GM21717 (cell line): ENCODE results near the gene RHOBTB3.
"Not testable (repeated sequence)": the region's sequence is repeated elsewhere in the genome, so short reads cannot be mapped to it uniquely, and the experiment has no call there.

Source experiments
- ATAC-seq: cut with Tn5 transposase; IDR thresholded peaks from one replicate; pipeline ENCODE4 v1.9.1; 2021; ENCODE audit warnings: mild to moderate bottlenecking, moderate library complexity; ENCODE audit not compliant: unreplicated experiment

The RHOBTB3 gene

DNA sequence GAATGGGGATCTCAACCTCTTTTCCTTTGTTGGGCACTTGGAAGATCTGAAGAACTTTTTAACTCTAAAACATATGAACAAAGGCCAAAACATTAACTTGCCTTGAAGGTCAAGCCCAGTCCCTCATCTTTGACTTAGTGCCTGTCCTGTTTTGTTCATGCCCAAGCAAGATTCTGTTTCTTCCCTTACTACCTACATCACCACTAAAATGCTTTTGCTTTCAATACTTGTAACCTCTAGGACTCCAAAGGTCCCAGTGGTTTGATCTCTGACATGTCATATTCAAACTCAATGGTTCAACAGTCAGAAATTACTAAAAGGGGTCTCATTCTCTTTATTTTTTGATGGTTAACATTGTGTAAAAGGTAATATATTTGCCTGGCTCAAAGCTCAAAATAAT lies 67.4 kb downstream of the RHOBTB3 start:
- ATAC-seq: no peak

DNA sequence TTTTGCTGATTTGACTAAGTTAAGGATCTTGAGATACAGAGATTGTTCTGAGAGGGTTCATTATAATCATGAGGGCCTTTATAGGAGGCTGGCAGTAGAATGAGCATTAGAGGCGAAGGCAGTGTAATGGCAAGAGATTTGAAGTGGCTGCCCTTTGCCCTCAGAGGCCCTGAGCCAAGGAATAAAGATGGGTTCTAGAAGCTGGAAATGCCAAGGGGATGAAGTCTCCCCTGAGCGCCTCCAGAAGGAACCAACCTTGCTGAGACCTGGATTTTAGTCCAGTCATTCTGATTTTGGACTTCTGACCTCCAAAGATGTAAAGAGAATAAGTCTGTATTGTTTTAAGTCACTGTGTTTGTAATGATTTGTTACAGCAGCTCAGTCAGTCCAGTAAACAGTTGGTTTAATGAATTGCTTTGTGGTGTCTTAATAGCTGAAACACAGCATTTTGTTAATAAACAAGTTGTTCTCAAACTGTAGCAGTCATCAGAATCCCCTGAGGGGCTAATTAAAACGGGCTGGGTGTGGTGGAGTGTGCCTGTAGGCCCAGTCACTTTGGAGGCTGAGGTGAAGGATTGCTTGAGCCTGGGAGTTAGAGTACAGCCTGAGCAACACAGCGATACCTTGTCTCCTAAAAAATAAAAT lies 68.2 kb downstream of the RHOBTB3 start:
- ATAC-seq: no peak

DNA sequence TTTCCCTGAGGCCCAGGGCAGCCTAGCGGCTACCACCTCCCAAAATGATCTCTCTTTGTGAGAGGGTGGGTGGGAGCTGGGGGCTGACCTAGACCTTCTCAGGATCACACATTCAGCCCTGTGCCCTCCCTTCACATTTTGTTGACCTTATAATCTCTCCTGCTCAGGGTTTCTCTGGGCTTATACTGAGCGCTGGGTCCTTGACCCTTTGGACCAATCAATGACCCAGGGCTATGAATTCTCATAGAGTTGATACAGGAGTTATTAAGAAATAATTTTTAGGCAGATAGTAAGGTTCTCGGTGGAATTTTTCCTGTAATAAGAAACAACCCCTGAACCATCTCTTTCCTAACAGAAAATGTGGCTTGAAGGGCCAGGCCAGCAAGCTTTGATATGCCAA lies 69.4 kb downstream of the RHOBTB3 start:
- no peak for ATAC-seq

GRCh38 chr5:95801532-95801931 lies 70.4 kb downstream of the RHOBTB3 start:
- ATAC-seq: no peak

DNA sequence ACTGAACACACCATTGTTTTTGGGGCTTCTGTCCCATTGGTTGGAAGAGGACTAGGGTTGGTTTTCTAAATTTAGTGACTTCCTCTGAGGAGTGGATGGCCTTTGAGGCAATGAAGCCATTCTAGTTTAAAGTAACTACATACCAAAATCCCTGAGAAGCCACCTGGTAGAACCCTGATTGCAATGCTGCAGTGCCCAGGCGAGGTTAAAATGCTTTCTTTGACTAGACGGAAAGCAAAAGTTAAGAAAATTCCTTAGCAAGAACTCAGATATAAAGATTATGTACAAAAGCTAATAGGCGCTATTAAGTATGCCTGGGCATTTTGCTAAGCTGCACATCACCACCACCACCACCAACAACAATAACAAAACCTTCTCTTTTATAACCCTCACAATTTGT lies 70.8 kb downstream of the RHOBTB3 start:
- ATAC-seq: no peak

GRCh38 chr5:95803271-95804148 lies 72.4 kb downstream of the RHOBTB3 start:
- ATAC-seq: no peak

DNA sequence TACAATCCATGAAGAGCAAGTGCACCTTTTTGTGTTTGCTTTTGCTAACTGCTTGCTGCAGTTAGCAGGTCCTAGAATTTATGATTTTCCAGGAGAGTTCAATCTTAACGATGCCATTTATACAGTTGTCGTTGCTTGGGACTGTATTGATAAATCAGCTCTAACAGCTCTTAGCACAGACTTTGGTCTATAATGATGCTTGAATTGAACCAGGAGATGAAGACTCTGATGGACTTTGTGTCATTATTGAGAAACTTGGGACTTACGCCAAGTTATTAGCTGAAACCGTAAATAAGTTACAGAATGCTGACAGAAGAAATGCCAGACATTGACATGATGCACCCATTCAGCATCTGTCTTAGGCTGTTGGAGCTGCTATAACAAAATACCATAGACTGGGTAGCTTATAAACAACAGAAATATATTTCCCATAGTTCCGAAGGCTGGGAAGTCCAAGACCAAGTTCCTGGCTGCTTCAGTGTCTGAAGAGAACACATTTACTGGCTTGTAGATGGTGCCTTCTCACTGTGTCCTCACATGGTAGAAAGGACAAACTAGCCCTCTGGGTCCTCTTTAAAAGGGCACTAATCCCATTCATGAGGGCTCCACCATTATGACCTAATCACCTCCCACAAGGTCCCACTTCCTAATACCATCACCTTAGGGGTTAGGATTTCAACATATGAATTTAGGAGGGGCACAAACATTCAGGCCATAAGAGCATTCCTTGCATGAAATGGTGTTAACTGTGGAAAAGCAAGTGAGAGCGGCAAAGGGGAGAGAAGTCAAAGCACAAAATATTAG lies 73.8 kb downstream of the RHOBTB3 start:
- no peak for ATAC-seq

DNA sequence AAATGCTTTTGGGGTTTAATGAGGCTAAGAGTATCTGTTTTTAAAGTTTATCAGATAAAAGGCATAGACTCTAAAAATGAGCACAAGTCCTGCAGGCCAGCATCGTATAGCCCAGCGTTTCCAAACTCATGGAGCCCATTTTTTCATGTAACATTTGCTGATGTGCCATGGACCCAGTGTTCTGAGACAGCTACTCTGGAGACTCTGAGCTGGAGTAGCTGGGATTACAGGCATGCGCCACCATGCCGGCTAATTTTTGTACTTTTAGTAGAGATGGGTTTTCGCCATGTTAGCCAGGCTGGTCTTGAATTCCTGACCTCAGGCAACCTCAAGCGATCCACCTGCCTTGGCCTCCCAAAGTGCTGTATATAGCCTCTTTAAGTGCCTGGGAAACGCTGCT lies 75.6 kb downstream of the RHOBTB3 start:
- ATAC-seq: no peak

DNA sequence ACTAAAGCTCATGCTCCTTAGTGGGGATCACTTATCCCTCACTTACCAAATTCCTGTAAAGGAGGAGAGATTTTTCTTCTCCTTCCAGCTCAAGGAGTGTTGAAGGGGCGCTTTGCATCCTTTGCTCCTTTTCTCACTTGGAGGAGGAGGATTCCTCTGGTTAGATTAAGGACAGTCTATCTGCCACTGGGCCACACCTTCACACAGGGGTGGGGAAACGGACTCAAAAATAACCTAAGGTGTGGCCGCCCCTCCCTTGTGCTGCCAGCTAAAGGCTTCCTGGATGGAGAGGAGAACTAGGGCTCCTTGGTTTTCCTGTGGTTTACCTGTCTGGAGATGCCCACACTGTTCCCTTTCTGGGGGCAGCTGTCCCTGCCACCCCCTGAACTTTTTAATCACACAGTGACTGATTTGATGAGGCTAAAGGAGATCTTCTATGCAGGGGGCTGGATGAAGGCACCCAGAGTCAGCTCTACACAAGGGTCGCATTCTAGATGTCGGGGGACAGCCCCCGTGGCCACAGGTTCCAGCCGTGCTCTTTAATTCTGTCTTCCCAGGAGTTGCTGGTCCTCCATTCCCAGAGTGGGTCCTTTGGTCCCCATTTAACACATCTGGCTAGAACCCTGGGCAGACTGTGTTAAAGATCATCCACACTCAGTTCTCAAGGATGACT lies 77.0 kb downstream of the RHOBTB3 start:
- ATAC-seq: no peak

DNA sequence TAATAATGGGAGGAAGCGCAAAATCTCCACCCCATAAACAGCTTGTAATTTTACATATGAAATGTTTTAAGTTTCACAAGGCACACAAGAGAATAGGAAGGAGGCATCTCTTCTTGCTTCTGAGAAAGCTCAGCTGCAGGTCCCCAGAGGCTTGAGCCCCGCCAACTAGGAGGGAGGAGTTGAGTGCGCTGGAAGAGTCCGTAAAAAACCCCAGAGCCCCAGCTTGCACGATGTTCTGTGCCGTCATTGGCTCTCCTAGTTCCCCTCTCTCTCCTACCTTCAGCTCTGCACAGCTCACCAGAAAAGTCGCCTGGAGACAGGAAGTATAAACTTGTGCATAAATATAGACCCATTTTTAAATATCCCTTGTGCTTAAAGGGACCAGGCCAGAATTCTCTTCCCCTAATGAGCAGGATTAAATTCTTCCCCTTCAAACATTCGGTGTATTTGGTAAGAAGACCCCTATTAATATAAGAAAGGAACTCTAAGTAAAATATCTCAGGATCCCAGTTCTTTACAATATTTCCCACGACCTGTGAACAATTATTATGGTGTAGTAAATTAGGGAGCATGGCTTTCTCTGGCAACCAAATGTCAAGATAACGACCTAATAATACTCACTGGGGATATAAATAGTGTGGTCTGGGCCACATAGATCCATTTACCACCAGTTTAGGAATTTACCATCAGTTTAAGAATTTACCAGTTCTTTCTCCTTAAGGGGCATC lies 77.7 kb downstream of the RHOBTB3 start:
- peak; percentile 99 for ATAC-seq

- no peak for ATAC-seq
These were observed 78.4 kb downstream of the RHOBTB3 start for GRCh38 chr5:95809414-95809960.

DNA sequence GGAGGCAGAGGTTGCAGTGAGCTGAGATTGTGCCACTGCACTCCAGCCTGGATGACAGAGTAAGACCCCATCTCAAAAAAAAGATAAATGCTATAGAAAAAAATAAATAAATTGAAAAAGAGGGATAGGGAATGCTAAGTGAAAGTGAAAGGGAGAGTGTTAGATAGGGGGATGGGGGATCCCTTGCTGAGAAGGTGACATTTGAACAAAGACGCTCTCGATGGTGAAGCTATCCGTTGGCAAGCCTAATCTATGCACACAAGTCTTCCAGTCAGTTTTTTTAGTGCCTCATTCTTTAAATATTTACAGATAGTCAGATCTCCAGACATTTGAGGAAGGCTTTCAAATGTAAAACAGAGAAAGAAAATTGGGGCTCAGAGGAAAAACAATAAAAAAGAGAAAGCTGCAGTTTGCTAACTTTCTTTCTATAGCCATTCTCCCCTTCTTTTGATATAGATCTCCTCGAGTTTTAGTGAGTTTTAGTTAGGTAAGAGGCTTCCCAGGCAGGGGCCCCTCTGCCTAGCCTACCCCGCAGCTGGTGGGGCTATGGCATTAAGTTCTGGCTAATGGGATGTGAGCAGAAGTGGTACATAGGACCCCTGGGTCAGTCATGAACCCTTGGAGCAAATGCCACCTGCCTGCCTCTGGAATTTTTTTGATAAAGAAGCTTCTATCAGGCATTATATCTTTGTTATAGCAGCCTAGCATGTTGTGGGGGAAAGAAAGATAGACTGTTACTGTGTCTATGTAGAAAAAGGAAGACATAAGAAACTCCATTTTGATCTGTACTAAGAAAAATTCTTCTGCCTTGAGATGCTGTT lies 79.4 kb downstream of the RHOBTB3 start:
- ATAC-seq: no peak

DNA sequence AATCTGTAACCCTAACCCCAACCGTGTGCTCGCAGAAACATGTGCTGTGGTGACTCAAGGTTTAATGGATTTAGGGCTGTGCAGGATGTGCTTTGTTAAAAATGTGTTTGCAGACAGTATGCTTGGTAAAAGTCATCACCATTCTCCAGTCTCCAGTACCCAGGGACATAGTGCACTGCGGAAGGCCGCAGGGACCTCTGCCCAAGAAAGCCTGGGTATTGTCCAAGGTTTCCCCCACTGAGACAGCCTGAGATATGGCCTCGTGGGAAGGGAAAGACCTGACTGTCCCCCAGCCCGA lies 79.9 kb downstream of the RHOBTB3 start:
- not testable (repeated sequence) for ATAC-seq

- not testable (repeated sequence) for ATAC-seq
These were observed 80.4 kb downstream of the RHOBTB3 start for GRCh38 chr5:95811461-95812073.

- no peak for ATAC-seq
These were observed 80.9 kb downstream of the RHOBTB3 start for GRCh38 chr5:95812074-95812471.

- not testable (repeated sequence) for ATAC-seq
These were observed 81.9 kb downstream of the RHOBTB3 start for GRCh38 chr5:95813035-95813434.

DNA sequence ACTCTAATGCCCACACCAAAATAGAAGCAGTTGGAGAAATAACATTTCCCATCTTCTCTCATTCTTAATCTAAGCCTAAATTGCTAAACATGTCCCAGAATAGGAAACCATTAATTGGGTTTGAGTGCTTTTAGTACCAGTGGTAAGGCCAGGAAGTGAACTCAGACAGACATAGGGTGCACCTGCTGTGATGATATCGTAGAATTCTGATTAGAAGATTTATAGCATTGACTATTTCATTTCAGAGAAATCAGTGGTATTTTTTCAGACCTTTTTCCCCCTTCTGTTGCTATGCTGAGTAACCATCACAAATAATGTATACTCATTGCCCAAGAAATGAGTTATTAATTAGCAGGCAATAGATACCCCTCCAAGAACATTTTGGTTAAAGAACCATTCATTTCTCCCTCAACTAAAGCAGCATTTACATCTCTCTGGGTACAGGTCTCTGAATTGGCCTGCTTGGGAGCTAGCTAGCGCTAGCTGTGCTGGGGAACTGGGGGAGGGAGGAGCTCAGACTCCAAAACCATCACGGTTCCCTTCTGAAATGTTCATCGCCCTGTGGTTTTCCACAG lies 84.1 kb downstream of the RHOBTB3 start:
- no peak for ATAC-seq

DNA sequence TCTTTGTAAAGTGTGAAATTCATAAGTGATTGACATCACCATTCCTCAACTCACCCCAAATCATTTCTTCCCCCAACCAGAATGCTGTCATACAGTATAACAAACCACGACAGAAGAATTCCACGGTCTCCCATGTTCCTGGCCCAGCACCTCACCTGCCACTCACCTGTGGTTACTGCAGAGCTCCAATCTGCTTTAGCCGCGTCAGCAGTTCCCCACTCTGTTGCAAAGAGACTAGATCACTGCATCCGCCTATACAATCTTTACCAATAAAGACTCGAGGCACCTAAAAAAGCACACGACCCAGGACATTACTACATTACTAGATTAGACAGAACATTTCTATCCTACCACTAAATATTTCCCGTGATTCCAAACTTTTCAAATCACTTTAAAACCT lies 85.2 kb downstream of the RHOBTB3 start:
- ATAC-seq: no peak

- no peak for ATAC-seq
These were observed 85.6 kb downstream of the RHOBTB3 start for GRCh38 chr5:95816776-95817175.
